ENCODE measurements around the gene RPL22.

GRCh38 chr1:6166655-6167390 lies 32.6 kb downstream of the RPL22 start:
- TF ChIP-seq GATA2 (IDR thresholded peaks at IDR 0.05; ENCODE audit: low read depth, low read length) (no peak), GATA3 (IDR thresholded peaks at IDR 0.05; ENCODE audit: low read depth, low read length) (no peak)
